Measurements from ENCODE around the gene BPHL. TPM values are rescaled to one million over a fixed set of nuclear protein-coding genes. Genes with fewer than 3 reads are reported as not detected.

The BPHL gene
- total RNA-seq, 1 donor from 2014 or later = 35.4 TPM

DNA sequence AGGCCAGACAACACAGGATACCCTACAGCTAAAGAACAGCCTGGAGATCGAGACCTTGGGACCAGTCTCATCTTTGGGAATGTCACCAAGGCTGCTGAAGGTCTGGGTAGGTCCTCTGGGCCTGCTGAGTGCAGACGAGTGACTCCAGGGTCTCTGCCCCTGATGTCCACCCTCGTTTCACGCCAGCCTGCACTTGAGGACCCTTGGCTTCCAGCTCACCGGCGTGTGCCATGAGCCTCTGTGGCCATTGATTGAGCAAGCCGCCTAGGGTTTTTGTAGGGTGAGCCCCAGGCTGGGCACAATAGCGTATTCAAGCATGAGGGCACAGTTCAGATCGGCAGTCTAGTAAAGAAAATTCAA lies 4.3 kb downstream of the BPHL start:
- TF ChIP-seq, protein P1, sequence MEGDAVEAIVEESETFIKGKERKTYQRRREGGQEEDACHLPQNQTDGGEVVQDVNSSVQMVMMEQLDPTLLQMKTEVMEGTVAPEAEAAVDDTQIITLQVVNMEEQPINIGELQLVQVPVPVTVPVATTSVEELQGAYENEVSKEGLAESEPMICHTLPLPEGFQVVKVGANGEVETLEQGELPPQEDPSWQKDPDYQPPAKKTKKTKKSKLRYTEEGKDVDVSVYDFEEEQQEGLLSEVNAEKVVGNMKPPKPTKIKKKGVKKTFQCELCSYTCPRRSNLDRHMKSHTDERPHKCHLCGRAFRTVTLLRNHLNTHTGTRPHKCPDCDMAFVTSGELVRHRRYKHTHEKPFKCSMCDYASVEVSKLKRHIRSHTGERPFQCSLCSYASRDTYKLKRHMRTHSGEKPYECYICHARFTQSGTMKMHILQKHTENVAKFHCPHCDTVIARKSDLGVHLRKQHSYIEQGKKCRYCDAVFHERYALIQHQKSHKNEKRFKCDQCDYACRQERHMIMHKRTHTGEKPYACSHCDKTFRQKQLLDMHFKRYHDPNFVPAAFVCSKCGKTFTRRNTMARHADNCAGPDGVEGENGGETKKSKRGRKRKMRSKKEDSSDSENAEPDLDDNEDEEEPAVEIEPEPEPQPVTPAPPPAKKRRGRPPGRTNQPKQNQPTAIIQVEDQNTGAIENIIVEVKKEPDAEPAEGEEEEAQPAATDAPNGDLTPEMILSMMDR (IDR thresholded peaks at IDR 0.05; ENCODE audit: unreplicated experiment) = no peak

DNA sequence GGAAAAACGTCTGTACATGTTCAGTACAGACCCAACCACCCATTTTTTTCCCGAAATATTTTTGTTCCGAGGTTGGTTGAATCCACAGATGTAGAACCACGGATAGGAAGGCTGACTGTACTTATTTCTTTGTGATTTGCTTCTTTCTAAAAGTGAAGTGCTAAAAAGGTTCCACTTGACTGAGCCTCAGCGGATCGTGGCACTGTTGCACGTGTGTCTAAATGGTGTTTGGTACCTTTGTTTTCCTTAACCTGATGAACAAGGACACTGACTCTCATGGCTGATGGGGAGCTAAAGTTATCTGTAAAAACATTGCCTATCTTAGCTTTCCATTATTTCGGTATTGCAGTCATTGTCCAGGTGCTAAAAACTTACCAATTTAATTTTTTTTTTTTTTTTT lies 6.2 kb downstream of the BPHL start:
- Mint-ChIP-seq H3K27me3 (ENCODE audit: unreplicated experiment) (no peaks in the 10 kb centered on the region), H3K4me3 (ENCODE audit: unreplicated experiment) (no peak overlapping the region), H3K36me3 (ENCODE audit: low read depth, unreplicated experiment) (peaks cover 15% of the 10 kb centered on the region), H3K9me3 (ENCODE audit: unreplicated experiment) (no peaks in the 10 kb centered on the region), H3K27ac (ENCODE audit: unreplicated experiment) (no peak overlapping the region), H3K4me1 (ENCODE audit: unreplicated experiment) (no peaks in the 10 kb centered on the region)
- DNase-seq (ENCODE audit: low spot score) = no peak
- TF ChIP-seq, protein P1 (IDR thresholded peaks at IDR 0.05; ENCODE audit: unreplicated experiment) = no peak

More for the DNA sequence above, 4.3 kb downstream of the BPHL start:
- Mint-ChIP-seq H3K4me3 (ENCODE audit: unreplicated experiment) (no peak overlapping the region), H3K27me3 (ENCODE audit: unreplicated experiment) (no peaks in the 10 kb centered on the region), H3K27ac (ENCODE audit: unreplicated experiment) (no peak overlapping the region), H3K9me3 (ENCODE audit: unreplicated experiment) (no peaks in the 10 kb centered on the region), H3K36me3 (ENCODE audit: low read depth, unreplicated experiment) (peaks cover 3% of the 10 kb centered on the region), H3K4me1 (ENCODE audit: unreplicated experiment) (peaks cover 6% of the 10 kb centered on the region)
- DNase-seq (ENCODE audit: low spot score) = no peak

DNA sequence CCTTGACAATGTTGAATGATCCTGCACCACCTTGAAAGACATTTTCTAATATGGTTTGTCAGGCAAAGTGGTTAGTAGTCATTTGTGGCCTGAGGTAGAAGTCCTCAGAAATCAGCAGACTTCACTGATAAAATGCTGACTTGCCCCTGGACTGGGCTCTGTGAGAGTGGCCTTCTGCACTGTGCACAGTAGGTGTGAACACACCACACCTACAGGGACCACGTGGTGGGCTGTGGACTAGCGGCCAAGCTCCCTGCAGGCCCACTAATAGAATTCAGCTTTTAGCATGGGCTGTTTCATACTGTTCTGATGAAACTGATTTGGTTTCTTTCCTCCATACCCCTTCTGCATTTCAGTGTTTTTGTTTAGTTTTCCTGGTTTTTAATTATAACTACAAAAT lies 7.3 kb downstream of the BPHL start:
- DNase-seq (ENCODE audit: low spot score) = no peak
- Mint-ChIP-seq H3K4me3 (ENCODE audit: unreplicated experiment) (no peak overlapping the region), H3K27me3 (ENCODE audit: unreplicated experiment) (no peaks in the 10 kb centered on the region), H3K27ac (ENCODE audit: unreplicated experiment) (no peak overlapping the region), H3K4me1 (ENCODE audit: unreplicated experiment) (no peaks in the 10 kb centered on the region), H3K36me3 (ENCODE audit: low read depth, unreplicated experiment) (peaks cover 20% of the 10 kb centered on the region), H3K9me3 (ENCODE audit: unreplicated experiment) (no peaks in the 10 kb centered on the region)
- TF ChIP-seq, protein P1 (IDR thresholded peaks at IDR 0.05; ENCODE audit: unreplicated experiment) = no peak

DNA sequence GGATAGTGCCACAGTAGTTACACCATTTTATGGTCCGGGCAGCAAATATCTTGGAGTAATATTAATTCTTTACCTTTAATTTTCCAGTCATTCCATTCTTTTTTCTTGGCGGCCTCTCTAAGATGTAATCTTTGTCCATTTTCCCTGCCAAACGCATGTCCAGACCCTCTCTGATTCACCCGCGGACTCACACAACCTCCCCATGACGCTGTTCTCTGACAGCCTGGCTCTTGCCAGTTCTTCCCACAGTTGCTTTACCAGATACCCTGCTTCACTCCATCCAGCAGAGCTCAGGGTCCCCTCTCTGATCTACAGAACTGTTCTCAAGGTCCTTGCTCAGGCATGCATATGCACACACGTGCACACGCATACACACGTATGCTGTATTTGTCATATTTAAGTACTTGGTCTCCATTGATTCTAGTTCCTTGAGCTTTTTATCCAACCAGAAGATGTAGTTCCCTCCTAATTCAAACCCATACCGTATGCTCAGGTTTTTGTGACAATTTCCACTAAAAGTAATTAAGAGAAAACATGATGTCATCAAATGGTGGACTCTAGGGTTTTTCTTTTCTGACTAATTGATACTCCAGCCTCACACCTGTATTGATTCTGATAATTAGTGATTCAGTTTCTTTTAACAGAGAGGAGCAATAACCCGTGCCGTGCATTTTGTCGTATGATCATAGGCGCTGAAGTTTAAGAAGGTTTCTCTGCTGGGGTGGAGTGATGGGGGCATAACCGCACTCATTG lies 10.0 kb downstream of the BPHL start:
- Mint-ChIP-seq H3K4me3 (ENCODE audit: unreplicated experiment) (peak overlapping the region; percentile 56), H3K27ac (ENCODE audit: unreplicated experiment) (no peak overlapping the region), H3K4me1 (ENCODE audit: unreplicated experiment) (no peaks in the 10 kb centered on the region), H3K36me3 (ENCODE audit: low read depth, unreplicated experiment) (peaks cover 41% of the 10 kb centered on the region), H3K27me3 (ENCODE audit: unreplicated experiment) (no peaks in the 10 kb centered on the region), H3K9me3 (ENCODE audit: unreplicated experiment) (no peaks in the 10 kb centered on the region)
- DNase-seq (ENCODE audit: low spot score) = no peak
- TF ChIP-seq, protein P1 (IDR thresholded peaks at IDR 0.05; ENCODE audit: unreplicated experiment) = no peak

DNA sequence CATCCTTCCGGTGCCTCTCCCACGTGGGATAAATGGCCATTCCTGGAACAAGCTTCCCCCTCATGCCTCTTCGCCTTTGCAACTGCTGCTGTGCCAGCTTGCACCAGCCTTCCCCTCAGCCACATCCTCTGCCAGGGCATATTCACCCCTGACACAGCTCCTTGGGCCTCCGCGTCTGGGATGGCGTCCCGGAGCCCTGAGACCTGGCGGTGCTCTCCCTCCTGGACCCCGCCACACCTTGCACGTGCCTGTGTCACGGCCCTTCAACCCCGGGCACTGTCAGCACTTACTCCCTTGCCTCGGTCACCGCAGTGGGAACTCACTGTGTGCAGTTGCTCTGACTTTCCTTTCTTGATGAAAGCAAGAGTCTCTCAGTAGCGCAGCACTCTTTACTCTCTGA lies 13.2 kb downstream of the BPHL start:
- TF ChIP-seq, protein P1 (IDR thresholded peaks at IDR 0.05; ENCODE audit: unreplicated experiment) = no peak
- DNase-seq (ENCODE audit: low spot score) = no peak
- peaks cover 6% of the 10 kb centered on the region for H3K4me1 Mint-ChIP-seq (ENCODE audit: unreplicated experiment)
- H3K36me3 Mint-ChIP-seq (ENCODE audit: low read depth, unreplicated experiment) = peaks cover 62% of the 10 kb centered on the region
- H3K27ac Mint-ChIP-seq (ENCODE audit: unreplicated experiment) = no peak overlapping the region
- no peaks in the 10 kb centered on the region for H3K27me3 Mint-ChIP-seq (ENCODE audit: unreplicated experiment)
- H3K4me3 Mint-ChIP-seq (ENCODE audit: unreplicated experiment) = peak overlapping the region; percentile 68
- H3K9me3 Mint-ChIP-seq (ENCODE audit: unreplicated experiment) = no peaks in the 10 kb centered on the region
